Measurements from ENCODE around the gene SLC6A6.

Gene SLC6A6

GRCh38 chr3:14422016-14422963 is 19.9 kb downstream of the SLC6A6 start:
- DNase-seq: no peak

- DNase-seq: no peak
Measured at GRCh38 chr3:14423197-14423743, 20.9 kb downstream of the SLC6A6 start.

GRCh38 chr3:14423963-14424362 is 21.6 kb downstream of the SLC6A6 start:
- no peak for DNase-seq

- DNase-seq: peak; percentile 37
Measured at GRCh38 chr3:14424711-14425580, 22.5 kb downstream of the SLC6A6 start.

- DNase-seq: no peak
Measured at GRCh38 chr3:14425581-14426304, 23.3 kb downstream of the SLC6A6 start.

GRCh38 chr3:14426305-14426620 is 23.9 kb downstream of the SLC6A6 start:
- DNase-seq: no peak

- DNase-seq: no peak
Measured at GRCh38 chr3:14428087-14429033, 26.0 kb downstream of the SLC6A6 start.

- DNase-seq: no peak
Measured at GRCh38 chr3:14429237-14429636, 26.8 kb downstream of the SLC6A6 start.

GRCh38 chr3:14429640-14430039 is 27.2 kb downstream of the SLC6A6 start:
- no peak for DNase-seq

- no peak for DNase-seq
Measured at GRCh38 chr3:14430053-14430452, 27.6 kb downstream of the SLC6A6 start.

- peak; percentile 23 for DNase-seq
Measured at GRCh38 chr3:14430706-14431451, 28.5 kb downstream of the SLC6A6 start.

- DNase-seq: no peak
Measured at GRCh38 chr3:14431452-14431916, 29.1 kb downstream of the SLC6A6 start.

- peak; percentile 91 for DNase-seq
Measured at GRCh38 chr3:14431917-14432834, 29.8 kb downstream of the SLC6A6 start.

- no peak for DNase-seq
Measured at GRCh38 chr3:14433106-14433505, 30.7 kb downstream of the SLC6A6 start.

- DNase-seq: no peak
Measured at GRCh38 chr3:14434126-14434497, 31.7 kb downstream of the SLC6A6 start.

- DNase-seq: no peak
Measured at GRCh38 chr3:14434498-14435151, 32.2 kb downstream of the SLC6A6 start.

GRCh38 chr3:14435175-14436014 is 33.0 kb downstream of the SLC6A6 start:
- no peak for DNase-seq

GRCh38 chr3:14436954-14437281 is 34.5 kb downstream of the SLC6A6 start:
- no peak for DNase-seq

Data from fibroblast of skin of scalp (primary cell).